Measurements from ENCODE around the gene COL25A1.
"Not testable (repeated sequence)": the region's sequence is repeated elsewhere in the genome, so short reads cannot be mapped to it uniquely, and the experiment has no call there.

COL25A1 gene

DNA sequence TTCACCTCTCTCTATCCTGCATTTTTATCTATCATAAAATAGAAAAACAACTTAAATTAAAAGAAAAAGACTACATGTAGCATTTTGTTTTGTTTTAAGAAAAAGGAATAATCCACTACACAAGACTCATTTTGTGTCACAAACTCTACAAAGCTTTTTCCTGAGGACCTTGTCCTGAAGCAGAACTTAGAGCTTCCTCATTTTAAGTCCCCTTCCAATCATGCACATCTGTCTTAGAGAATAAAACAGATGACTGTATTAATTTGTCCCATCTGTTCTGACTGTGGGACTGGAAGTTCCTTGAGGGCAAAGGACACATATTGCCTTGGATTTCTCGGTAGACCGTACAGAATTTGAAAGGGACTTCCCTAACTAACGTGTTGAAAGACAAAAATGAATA lies 218.5 kb downstream of the COL25A1 start:
- no peak overlapping the region for H3K27ac ChIP-seq
- TF ChIP-seq ZFX (IDR thresholded peaks at IDR 0.05) (no peak), CTCF (conservative IDR thresholded peaks at IDR 0.05) (no peak)

- TF ChIP-seq CTCF (conservative IDR thresholded peaks at IDR 0.05) (no peak), ZFX (IDR thresholded peaks at IDR 0.05) (no peak)
- H3K27ac ChIP-seq = no peak overlapping the region
Measured at GRCh38 chr4:109079731-109080130, 222.7 kb downstream of the COL25A1 start.

DNA sequence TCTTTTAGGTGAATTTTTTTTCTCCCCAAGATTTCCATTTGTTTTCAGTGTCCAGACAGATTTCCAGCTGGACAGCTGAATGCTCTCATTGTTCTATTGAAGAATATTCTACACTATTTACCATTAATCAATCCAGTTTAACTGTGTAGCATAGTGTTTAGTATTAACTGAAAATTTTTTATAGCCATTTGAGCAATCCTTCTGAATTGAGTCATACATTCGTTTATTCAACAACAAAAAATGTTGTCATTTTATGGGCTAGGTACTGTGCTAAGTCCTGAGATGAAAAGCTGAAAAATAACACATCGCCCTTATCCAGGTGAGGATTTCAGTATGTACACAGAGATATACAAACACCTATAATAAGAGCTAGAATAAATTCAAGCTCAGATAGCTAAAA lies 223.3 kb downstream of the COL25A1 start:
- TF ChIP-seq ZFX (IDR thresholded peaks at IDR 0.05) (no peak), CTCF (conservative IDR thresholded peaks at IDR 0.05) (no peak)
- no peak overlapping the region for H3K27ac ChIP-seq

- TF ChIP-seq CTCF (conservative IDR thresholded peaks at IDR 0.05) (no peak), ZFX (IDR thresholded peaks at IDR 0.05) (no peak)
- no peak overlapping the region for H3K27ac ChIP-seq
Measured at GRCh38 chr4:109078724-109079123, 223.7 kb downstream of the COL25A1 start.

DNA sequence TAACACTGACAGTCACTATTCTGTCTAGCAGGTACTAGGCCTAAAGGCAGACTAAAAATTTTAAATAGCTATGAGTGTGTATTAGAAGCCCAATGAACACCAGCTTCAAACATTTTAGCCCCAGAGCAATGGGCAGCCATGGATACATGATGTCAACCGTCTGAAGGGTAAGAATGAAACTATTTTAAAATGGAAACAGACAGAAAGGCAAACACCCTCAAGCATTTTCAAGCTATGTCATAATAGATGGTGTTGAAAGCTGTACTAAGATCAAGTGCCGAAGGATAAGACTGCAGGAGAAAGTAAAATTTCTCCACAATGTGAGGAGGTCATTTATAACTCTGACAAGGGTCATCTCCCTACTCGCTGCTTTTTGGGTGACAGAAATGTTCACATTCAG lies 225.0 kb downstream of the COL25A1 start:
- TF ChIP-seq ZFX (IDR thresholded peaks at IDR 0.05) (no peak), CTCF (conservative IDR thresholded peaks at IDR 0.05) (no peak)
- no peak overlapping the region for H3K27ac ChIP-seq

- not testable (repeated sequence) for H3K27ac ChIP-seq
- peak; percentile 21 for TF ChIP-seq CTCF (conservative IDR thresholded peaks at IDR 0.05)
Measured at GRCh38 chr4:109076709-109077108, 225.7 kb downstream of the COL25A1 start.

DNA sequence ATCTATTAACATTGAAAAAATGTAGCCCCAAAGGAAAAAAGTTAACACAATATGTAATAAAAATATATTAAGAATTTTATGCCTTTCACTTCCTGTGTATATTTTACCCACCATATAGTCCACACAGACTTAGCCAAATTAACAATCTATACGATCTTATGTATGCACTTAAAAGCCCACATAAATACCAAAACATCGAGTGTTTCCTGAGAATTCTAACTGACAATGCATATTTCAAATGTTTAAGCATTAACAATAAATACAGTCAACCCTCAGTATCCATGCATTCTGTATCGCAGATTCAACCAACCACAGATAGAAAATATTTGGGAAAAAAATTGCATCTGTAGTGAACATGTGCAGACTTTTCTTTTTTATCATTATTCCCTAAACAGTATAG lies 226.8 kb downstream of the COL25A1 start:
- TF ChIP-seq ZFX (IDR thresholded peaks at IDR 0.05) = no peak
- no peak for TF ChIP-seq CTCF (conservative IDR thresholded peaks at IDR 0.05)
- no peak overlapping the region for H3K27ac ChIP-seq
